Brain microvascular endothelial cell (primary cell): ENCODE results near the gene LRBA.

ENCODE experiments used
- DNase-seq: peaks from one replicate; pipeline ENCODE4 v3.0.0-alpha.2; 2020
- H3K27ac ChIP-seq: fragments of 250-450 bp; sonication (Bioruptor Pico); 2 replicates; pipeline ENCODE4 v1.5.1; 2020; ENCODE audit warnings: mild to moderate bottlenecking, moderate library complexity
- H3K27me3 ChIP-seq: fragments of 250-450 bp; sonication (Bioruptor Pico); replicated peaks from 2 replicates; pipeline ENCODE4 v1.5.1; 2020; ENCODE audit warnings: mild to moderate bottlenecking
- H3K36me3 ChIP-seq: fragments of 250-450 bp; sonication (Bioruptor Pico); replicated peaks from 2 replicates; pipeline ENCODE4 v1.5.1; 2020; ENCODE audit warnings: mild to moderate bottlenecking
- H3K4me3 ChIP-seq: 2 replicates; pipeline ENCODE4 v1.5.1; 2011; ENCODE audit warnings: low read depth, mild to moderate bottlenecking, control low read depth, low read length, moderate library complexity
- CTCF ChIP-seq: IDR thresholded peaks from 2 replicates; pipeline ENCODE4 v1.5.1; 2011; ENCODE audit warnings: low read depth, mild to moderate bottlenecking, moderate library complexity, low read length, control low read depth, inconsistent platforms; ENCODE audit errors: missing control alignments
- in situ Hi-C: cut with HindIII; loops from 2 replicates; pipeline ENCODE4 v1.10.0; 2017; ENCODE audit warnings: low sequenced_read_pairs, low pct_ligation_motif_present

LRBA gene

GRCh38 chr4:150986085-150986484 lies 29.0 kb downstream of the LRBA start:
- no peak for TF ChIP-seq CTCF
- no peak for DNase-seq
- in situ Hi-C loops, result no loop called here

GRCh38 chr4:150983851-150984250 lies 31.2 kb downstream of the LRBA start:
- H3K27me3 ChIP-seq, result no peaks in the 10 kb centered on the region
- H3K27ac ChIP-seq, result no peak overlapping the region
- DNase-seq, result no peak
- H3K36me3 ChIP-seq, result no peaks in the 10 kb centered on the region
- H3K4me3 ChIP-seq, result no peak overlapping the region
- in situ Hi-C loops, result no loop called here
- TF ChIP-seq CTCF, result no peak

More at GRCh38 chr4:150986085-150986484, 29.0 kb downstream of the LRBA start:
- Histone ChIP-seq H3K4me3 (no peak overlapping the region), H3K36me3 (no peaks in the 10 kb centered on the region), H3K27ac (no peak overlapping the region), H3K27me3 (no peaks in the 10 kb centered on the region)

GRCh38 chr4:150982557-150983233 lies 32.4 kb downstream of the LRBA start:
- H3K27ac ChIP-seq, result no peak overlapping the region
- no peak for DNase-seq
- in situ Hi-C loops, result no loop called here
- no peaks in the 10 kb centered on the region for H3K27me3 ChIP-seq
- no peak overlapping the region for H3K4me3 ChIP-seq
- TF ChIP-seq CTCF, result no peak
- no peaks in the 10 kb centered on the region for H3K36me3 ChIP-seq

GRCh38 chr4:150978738-150979575 lies 36.1 kb downstream of the LRBA start:
- no peak for DNase-seq
- Histone ChIP-seq H3K27me3 (no peaks in the 10 kb centered on the region), H3K36me3 (no peaks in the 10 kb centered on the region), H3K4me3 (no peak overlapping the region), H3K27ac (no peak overlapping the region)
- in situ Hi-C loops, result no loop called here
- TF ChIP-seq CTCF, result no peak

GRCh38 chr4:150976478-150977118 lies 38.5 kb downstream of the LRBA start:
- Histone ChIP-seq H3K36me3 (no peaks in the 10 kb centered on the region), H3K27ac (no peak overlapping the region), H3K4me3 (no peak overlapping the region), H3K27me3 (no peaks in the 10 kb centered on the region)
- TF ChIP-seq CTCF, result no peak
- DNase-seq, result no peak
- in situ Hi-C loops, result no loop called here
